ENCODE measurements around the gene BCL2L14.

DNA sequence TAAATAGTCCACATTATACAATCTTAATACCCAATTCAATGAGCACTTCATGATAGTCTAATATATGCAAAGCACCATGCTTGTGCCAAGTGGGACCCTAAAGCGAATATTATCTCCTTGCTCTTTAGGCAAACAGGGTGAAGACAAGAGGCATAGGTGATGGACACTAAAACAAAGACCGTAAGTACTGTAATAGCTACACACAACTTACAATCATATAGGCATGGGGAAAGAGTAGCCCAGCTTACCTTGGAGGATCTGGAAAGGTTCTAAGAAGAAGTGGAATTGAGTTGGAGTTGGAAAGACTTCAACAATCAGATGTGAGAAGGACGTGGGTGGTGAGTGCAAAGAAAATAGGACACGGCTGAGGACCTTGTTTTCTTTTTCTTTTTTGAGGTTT is 19.1 kb upstream of the BCL2L14 start:
- TF ChIP-seq EP300 (IDR thresholded peaks at IDR 0.05), result no peak
- TF ChIP-seq, protein P1, sequence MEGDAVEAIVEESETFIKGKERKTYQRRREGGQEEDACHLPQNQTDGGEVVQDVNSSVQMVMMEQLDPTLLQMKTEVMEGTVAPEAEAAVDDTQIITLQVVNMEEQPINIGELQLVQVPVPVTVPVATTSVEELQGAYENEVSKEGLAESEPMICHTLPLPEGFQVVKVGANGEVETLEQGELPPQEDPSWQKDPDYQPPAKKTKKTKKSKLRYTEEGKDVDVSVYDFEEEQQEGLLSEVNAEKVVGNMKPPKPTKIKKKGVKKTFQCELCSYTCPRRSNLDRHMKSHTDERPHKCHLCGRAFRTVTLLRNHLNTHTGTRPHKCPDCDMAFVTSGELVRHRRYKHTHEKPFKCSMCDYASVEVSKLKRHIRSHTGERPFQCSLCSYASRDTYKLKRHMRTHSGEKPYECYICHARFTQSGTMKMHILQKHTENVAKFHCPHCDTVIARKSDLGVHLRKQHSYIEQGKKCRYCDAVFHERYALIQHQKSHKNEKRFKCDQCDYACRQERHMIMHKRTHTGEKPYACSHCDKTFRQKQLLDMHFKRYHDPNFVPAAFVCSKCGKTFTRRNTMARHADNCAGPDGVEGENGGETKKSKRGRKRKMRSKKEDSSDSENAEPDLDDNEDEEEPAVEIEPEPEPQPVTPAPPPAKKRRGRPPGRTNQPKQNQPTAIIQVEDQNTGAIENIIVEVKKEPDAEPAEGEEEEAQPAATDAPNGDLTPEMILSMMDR (IDR thresholded peaks at IDR 0.05), result no peak
- TF ChIP-seq POLR2AphosphoS5 (IDR thresholded peaks at IDR 0.05), result no peak

All from suprapubic skin (tissue), 4 donors.